HCT116 (cell line): Measurements from ENCODE around the gene KCTD19. TPM values are rescaled to one million over a fixed set of nuclear protein-coding genes. Genes with fewer than 3 reads are reported as not detected.

Source experiments
- ATAC-seq: fragments of 200-7000 bp; cut with Tn5 transposase; 2 replicates; pipeline ENCODE4 v1.9.1; 2020; ENCODE audit warnings: mild to moderate bottlenecking, moderate library complexity
- BruUV-seq: library from RNA; stranded (reverse); fragments of 400-500 nt; replicated peaks from 2 replicates; lab custom pipeline; 2021; lab: Mats Ljungman, UMichigan
- CTCF ChIA-PET: fragments of 300-600 bp; sonication (Branson Sonifier 250); formaldehyde crosslinking; loops from one replicate; lab custom pipeline; 2021; ENCODE audit warnings: antibody characterized with exemption; lab: Charles Lee
- POLR2A ChIA-PET: fragments of 300-600, 350-600 bp; sonication (Branson Sonifier 250); formaldehyde crosslinking; loops from one replicate; lab custom pipeline; 2021; ENCODE audit warnings: antibody characterized with exemption; lab: Charles Lee
- RAD21 ChIA-PET, 2 experiments: fragments of 300-600 bp; sonication (Branson Sonifier 250); formaldehyde crosslinking; loops; one replicate each; lab custom pipeline; 2023; ENCODE audit warnings: low total read pairs in 2 of 2; ENCODE audit not compliant: uncharacterized antibody in 2 of 2, unreplicated experiment in 2 of 2, low non-redundant PET in 1 of 2; lab: Charles Lee
- DNase-seq: peaks from one replicate; pipeline ENCODE4 v3.0.0-alpha.2; 2010; ENCODE audit warnings: low read depth, low spot score
- H2AFZ ChIP-seq: fragments of 200-600 bp; shearing (Covaris generic), sonication (generic); 2 replicates; pipeline ENCODE4 v1.6.1; 2017; ENCODE audit warnings: low read depth, mixed run types, mixed read lengths, antibody characterized with exemption, low read length; ENCODE audit not compliant: poor library complexity, severe bottlenecking
- H3K27ac ChIP-seq: 2 replicates; pipeline ENCODE4 v1.5.1; 2012; ENCODE audit warnings: low read depth, low read length
- H3K27me3 ChIP-seq: fragments of 200-600 bp; sonication (generic); 2 replicates; pipeline ENCODE4 v1.6.1; 2016; ENCODE audit warnings: mixed run types, low read length, mixed read lengths; ENCODE audit not compliant: insufficient read depth
- H3K36me3 ChIP-seq, 2 experiments: fragments of 200-500 bp in 1 of 2; fragments of 200-600 bp in 1 of 2; sonication (Bioruptor generic) in 1 of 2; sonication (generic) in 1 of 2; 2 replicates each; pipeline versions ENCODE4 v1.5.1 to v1.6.1; 2014 to 2016; ENCODE audit warnings: low read length in 2 of 2, inconsistent platforms in 1 of 2, mixed read lengths in 1 of 2, mixed run types in 1 of 2; ENCODE audit not compliant: insufficient read depth in 2 of 2, control insufficient read depth in 1 of 2
- H3K4me1 ChIP-seq, 2 experiments: fragments of 200-600 bp in 1 of 2; sonication (generic) in 1 of 2; 2 replicates each; pipeline versions ENCODE4 v1.5.1 to v1.6.1; 2012 to 2017; ENCODE audit warnings: low read length in 2 of 2, inconsistent platforms in 1 of 2, mild to moderate bottlenecking in 1 of 2, mixed read lengths in 1 of 2, mixed run types in 1 of 2, moderate library complexity in 1 of 2; ENCODE audit not compliant: insufficient read depth in 2 of 2, control insufficient read depth in 1 of 2
- H3K4me2 ChIP-seq: fragments of 200-600 bp; sonication (generic); 2 replicates; pipeline ENCODE4 v1.6.1; 2017; ENCODE audit warnings: mixed run types, low read length, mixed read lengths
- H3K4me3 ChIP-seq, 2 experiments: fragments of 200-600 bp in 1 of 2; sonication (generic) in 1 of 2; replicated peaks in 1 of 2; 2 replicates each; pipeline ENCODE4 v1.5.1; 2011 to 2016; ENCODE audit warnings: low read length in 2 of 2, control low read depth in 1 of 2, low read depth in 1 of 2, mild to moderate bottlenecking in 1 of 2, mixed read lengths in 1 of 2, mixed run types in 1 of 2
- H3K79me2 ChIP-seq: fragments of 200-600 bp; sonication (generic); 2 replicates; pipeline ENCODE4 v1.6.1; 2017; ENCODE audit warnings: mild to moderate bottlenecking, mixed run types, low read length, moderate library complexity, mixed read lengths; ENCODE audit not compliant: insufficient read depth
- H3K9ac ChIP-seq: fragments of 200-600 bp; sonication (generic); 2 replicates; pipeline ENCODE4 v1.6.1; 2016; ENCODE audit warnings: low read length, mixed read lengths
- H3K9me2 ChIP-seq: fragments of 200-600 bp; sonication (generic), shearing (Covaris generic); 2 replicates; pipeline ENCODE4 v1.6.1; 2017; ENCODE audit warnings: mixed run types, mild to moderate bottlenecking, moderate library complexity; ENCODE audit not compliant: insufficient read depth
- H3K9me3 ChIP-seq, 2 experiments: fragments of 200-500 bp in 1 of 2; fragments of 200-600 bp in 1 of 2; sonication (Bioruptor generic) in 1 of 2; sonication (generic) in 1 of 2; 2 replicates each; pipeline ENCODE4 v1.6.1; 2014 to 2017; ENCODE audit warnings: low read length in 2 of 2, mixed read lengths in 2 of 2, inconsistent platforms in 1 of 2, low read depth in 1 of 2, mild to moderate bottlenecking in 1 of 2, mixed run types in 1 of 2, moderate library complexity in 1 of 2; ENCODE audit not compliant: control insufficient read depth in 1 of 2, insufficient read depth in 1 of 2
- H4K20me1 ChIP-seq: fragments of 200-600 bp; sonication (generic), shearing (Covaris generic); 2 replicates; pipeline ENCODE4 v1.6.1; 2017; ENCODE audit warnings: mixed run types, mild to moderate bottlenecking, moderate library complexity; ENCODE audit not compliant: insufficient read depth
- EZH2 ChIP-seq: fragments of 200-600 bp; sonication (generic); IDR thresholded peaks from 2 replicates; pipeline ENCODE4 v1.6.1; 2017; ENCODE audit warnings: antibody characterized with exemption, mixed run types
- FOSL1 ChIP-seq: IDR thresholded peaks from 2 replicates; pipeline ENCODE4 v1.6.1; 2012; ENCODE audit warnings: low read depth
- MAX ChIP-seq: IDR thresholded peaks from 2 replicates; pipeline ENCODE4 v1.6.1; 2012
- POLR2A ChIP-seq: IDR thresholded peaks from 2 replicates; pipeline ENCODE4 v1.7.0; 2011; ENCODE audit warnings: borderline replicate concordance; ENCODE audit not compliant: insufficient read depth, insufficient read length; ENCODE audit errors: extremely low read depth
- REST ChIP-seq: IDR thresholded peaks from 2 replicates; pipeline ENCODE4 v1.6.1; 2012; ENCODE audit warnings: low read depth
- SIN3A ChIP-seq: IDR thresholded peaks from 2 replicates; pipeline ENCODE4 v1.6.1; 2012; ENCODE audit warnings: low read depth
- SRF ChIP-seq: IDR thresholded peaks from 2 replicates; pipeline ENCODE4 v1.6.1; 2012; ENCODE audit warnings: low read depth
- ZFX ChIP-seq: fragments of 450-650 bp; IDR thresholded peaks from 2 replicates; pipeline ENCODE4 v1.6.1; 2017
- intact Hi-C: fragments of 100-400 bp; cut with micrococcal nuclease; formaldehyde crosslinking; loops from 2 replicates; pipeline ENCODE4 v1.10.0; 2022
- total RNA-seq: library from RNA; stranded (reverse); gene quantifications from one replicate; pipeline ENCODE4 v1.2.1, GENCODE V29; 2021; ENCODE audit not compliant: unreplicated experiment

The KCTD19 gene
- total RNA-seq, 1 experiment from 2014 or later: not detected

- DNase-seq: no peak
These were observed 68.9 kb downstream of the KCTD19 start for GRCh38 chr16:67257486-67258160.

GRCh38 chr16:67256701-67257230 lies 69.8 kb downstream of the KCTD19 start:
- ChIA-PET CTCF (no interaction called here), POLR2A (no interaction called here), RAD21 (no interaction called here)
- no peak for DNase-seq
- Histone ChIP-seq H3K9me2 (no peaks in the 10 kb centered on the region), H3K4me3 (no peak overlapping the region), H3K27ac (no peak overlapping the region), H3K36me3 (no peaks in the 10 kb centered on the region; a peak in 1 of 4 replicates), H2AFZ (no peak overlapping the region), H3K9me3 (no peaks in the 10 kb centered on the region), H3K4me1 (no peaks in the 10 kb centered on the region), H3K9ac (no peak overlapping the region), H3K27me3 (no peaks in the 10 kb centered on the region), H3K79me2 (no peaks in the 10 kb centered on the region), H3K4me2 (no peak overlapping the region), H4K20me1 (no peaks in the 10 kb centered on the region)
- no peak for ATAC-seq
- intact Hi-C loops: no loop called here
- TF ChIP-seq SRF (no peak), ZFX (no peak), SIN3A (no peak), POLR2A (no peak), FOSL1 (no peak), EZH2 (no peak), REST (no peak)
- no TSS peak for BruUV-seq

More at GRCh38 chr16:67257486-67258160, 68.9 kb downstream of the KCTD19 start:
- Histone ChIP-seq H3K4me3 (no peak overlapping the region), H3K9me3 (no peaks in the 10 kb centered on the region), H3K36me3 (no peaks in the 10 kb centered on the region; a peak in 1 of 4 replicates), H3K4me1 (no peaks in the 10 kb centered on the region), H2AFZ (no peak overlapping the region), H3K4me2 (no peak overlapping the region), H3K9ac (no peak overlapping the region), H4K20me1 (no peaks in the 10 kb centered on the region), H3K9me2 (no peaks in the 10 kb centered on the region), H3K27me3 (no peaks in the 10 kb centered on the region), H3K27ac (no peak overlapping the region), H3K79me2 (no peaks in the 10 kb centered on the region)
- intact Hi-C loops: no loop called here
- ChIA-PET POLR2A (no interaction called here), RAD21 (no interaction called here), CTCF (no interaction called here)
- BruUV-seq: no TSS peak
- ATAC-seq: no peak
- no peak for TF ChIP-seq MAX
